IMR-90 (cell line): ENCODE results near the gene R3HDM4. TPM values are rescaled to one million over a fixed set of nuclear protein-coding genes. Genes with fewer than 3 reads are reported as not detected.

Experiments used
- ATAC-seq: fragments of 200-7000 bp; cut with Tn5 transposase; 2 replicates; pipeline ENCODE4 v1.9.1; 2020; ENCODE audit warnings: low read depth, mild to moderate bottlenecking, moderate library complexity
- BruUV-seq: library from RNA; stranded (reverse); fragments of 400-500 nt; replicated peaks from 2 replicates; lab custom pipeline; 2021; lab: Mats Ljungman, UMichigan
- CTCF ChIA-PET: fragments of 300-600 bp; formaldehyde crosslinking; extraction: SDS; loops from one replicate; lab custom pipeline; 2021; ENCODE audit warnings: antibody characterized with exemption; lab: Yijun Ruan, JAX
- POLR2A ChIA-PET: fragments of 300-600 bp; sonication (Branson Sonifier 250); formaldehyde crosslinking; loops from one replicate; lab custom pipeline; 2022; ENCODE audit warnings: antibody characterized with exemption; ENCODE audit not compliant: unreplicated experiment; lab: Charles Lee
- DNase-seq: peaks from one replicate; pipeline ENCODE4 v3.0.0; 2013
- H2AFZ ChIP-seq: replicated peaks from 2 replicates; pipeline ENCODE3; 2013; ENCODE audit warnings: low read length, mild to moderate bottlenecking; ENCODE audit not compliant: poor library complexity
- H2AK5ac ChIP-seq: 2 replicates; pipeline ENCODE4 v1.6.1; 2013; ENCODE audit warnings: low read depth, low read length, inconsistent platforms
- H2AK9ac ChIP-seq: replicated peaks from 2 replicates; pipeline ENCODE3; 2013; ENCODE audit warnings: mild to moderate bottlenecking, low read depth, low read length, moderate library complexity; ENCODE audit not compliant: poor library complexity
- H2BK120ac ChIP-seq: 2 replicates; pipeline ENCODE4 v1.6.1; 2013; ENCODE audit warnings: low read depth, low read length, inconsistent platforms
- H2BK15ac ChIP-seq: 3 replicates; pipeline ENCODE4 v1.6.1; 2013; ENCODE audit warnings: low read depth, low read length, inconsistent platforms
- H2BK20ac ChIP-seq: 2 replicates; pipeline ENCODE4 v1.6.1; 2013; ENCODE audit warnings: low read depth, mild to moderate bottlenecking, inconsistent platforms, low read length, moderate library complexity
- H2BK5ac ChIP-seq: 2 replicates; pipeline ENCODE4 v1.6.1; 2013; ENCODE audit warnings: mild to moderate bottlenecking, low read depth, low read length, inconsistent platforms; ENCODE audit not compliant: poor library complexity, severe bottlenecking
- H3K14ac ChIP-seq: replicated peaks from 2 replicates; pipeline ENCODE4 v1.6.1; 2013; ENCODE audit warnings: low read depth, low read length, inconsistent platforms
- H3K18ac ChIP-seq: 2 replicates; pipeline ENCODE4 v1.6.1; 2013; ENCODE audit warnings: low read depth, low read length, control low read depth
- H3K23ac ChIP-seq: 2 replicates; pipeline ENCODE4 v1.6.1; 2013; ENCODE audit warnings: low read depth, low read length, inconsistent platforms
- H3K27ac ChIP-seq: 2 replicates; pipeline ENCODE4 v1.5.1; 2013; ENCODE audit warnings: mild to moderate bottlenecking, control low read depth, low read length; ENCODE audit not compliant: insufficient read depth
- H3K27me3 ChIP-seq: 2 replicates; pipeline ENCODE4 v1.6.1; 2013; ENCODE audit warnings: low read length; ENCODE audit not compliant: control insufficient read depth, insufficient read depth
- H3K36me3 ChIP-seq: 2 replicates; pipeline ENCODE4 v1.6.1; 2013; ENCODE audit warnings: low read length, mixed read lengths; ENCODE audit not compliant: control insufficient read depth, insufficient read depth
- H3K4ac ChIP-seq: 2 replicates; pipeline ENCODE4 v1.6.1; 2013; ENCODE audit warnings: low read depth, low read length, inconsistent platforms
- H3K4me1 ChIP-seq: 2 replicates; pipeline ENCODE4 v1.6.1; 2013; ENCODE audit warnings: low read length, mixed read lengths; ENCODE audit not compliant: control insufficient read depth, insufficient read depth
- H3K4me2 ChIP-seq: 2 replicates; pipeline ENCODE4 v1.6.1; 2013; ENCODE audit warnings: low read depth, mild to moderate bottlenecking, control low read depth, low read length, moderate library complexity
- H3K4me3 ChIP-seq: 2 replicates; pipeline ENCODE4 v1.5.1; 2013; ENCODE audit warnings: low read depth, mild to moderate bottlenecking, control low read depth, low read length, moderate library complexity; ENCODE audit not compliant: insufficient read depth
- H3K56ac ChIP-seq: 2 replicates; pipeline ENCODE4 v1.6.1; 2013; ENCODE audit warnings: low read length, inconsistent platforms; ENCODE audit not compliant: insufficient read depth; ENCODE audit errors: extremely low read depth
- H3K79me1 ChIP-seq, 2 experiments: 2 replicates each; pipeline ENCODE4 v1.6.1; 2013; ENCODE audit warnings: low read length in 2 of 2, inconsistent platforms in 1 of 2, low read depth in 1 of 2
- H3K9ac ChIP-seq: 2 replicates; pipeline ENCODE4 v1.6.1; 2013; ENCODE audit warnings: low read depth, low read length, control low read depth
- H3K9me1 ChIP-seq: 2 replicates; pipeline ENCODE4 v1.6.1; 2013; ENCODE audit warnings: low read length, inconsistent platforms; ENCODE audit not compliant: insufficient read depth
- H3K9me3 ChIP-seq: 2 replicates; pipeline ENCODE4 v1.6.1; 2013; ENCODE audit warnings: low read length; ENCODE audit not compliant: control insufficient read depth, insufficient read depth
- H4K20me1 ChIP-seq: 2 replicates; pipeline ENCODE4 v1.6.1; 2013; ENCODE audit warnings: low read length, inconsistent platforms; ENCODE audit not compliant: insufficient read depth
- H4K5ac ChIP-seq: 2 replicates; pipeline ENCODE4 v1.6.1; 2013; ENCODE audit warnings: mild to moderate bottlenecking, low read depth, low read length, control low read depth
- H4K8ac ChIP-seq, 2 experiments: 2 replicates each; pipeline ENCODE4 v1.6.1; 2013; ENCODE audit warnings: low read depth in 2 of 2, low read length in 2 of 2, control low read depth in 1 of 2, inconsistent platforms in 1 of 2
- H4K91ac ChIP-seq: 2 replicates; pipeline ENCODE4 v1.6.1; 2013; ENCODE audit warnings: low read depth, low read length, inconsistent platforms; ENCODE audit not compliant: insufficient read depth
- CEBPB ChIP-seq: IDR thresholded peaks from 2 replicates; pipeline ENCODE4 v1.6.1; 2012; ENCODE audit warnings: low read depth, low read length, improper control_type of control experiment
- CHD1 ChIP-seq: IDR thresholded peaks from 2 replicates; pipeline ENCODE4 v1.6.1; 2012; ENCODE audit warnings: low read depth, low read length, improper control_type of control experiment
- MAFK ChIP-seq: IDR thresholded peaks from 2 replicates; pipeline ENCODE4 v1.6.1; 2012; ENCODE audit warnings: low read depth, low read length, improper control_type of control experiment
- NFE2L2 ChIP-seq: fragments of 150-350 bp; IDR thresholded peaks from 2 replicates; pipeline ENCODE4 v1.6.1; 2016; ENCODE audit warnings: low read depth, mild to moderate bottlenecking, low read length
- RAD21 ChIP-seq: IDR thresholded peaks from 2 replicates; pipeline ENCODE4 v1.6.1; 2012; ENCODE audit warnings: low read length, improper control_type of control experiment
- RCOR1 ChIP-seq: IDR thresholded peaks from 2 replicates; pipeline ENCODE4 v1.6.1; 2012; ENCODE audit warnings: mild to moderate bottlenecking, low read length, improper control_type of control experiment; ENCODE audit not compliant: insufficient replicate concordance
- RFX5 ChIP-seq: IDR thresholded peaks from 2 replicates; pipeline ENCODE4 v1.8.0; 2012; ENCODE audit warnings: low read depth, mild to moderate bottlenecking, low read length, moderate library complexity
- WGBS, 2 experiments: methylation state at CpG; one replicate each; pipeline versions ENCODE4 v1.1.5 to v1.1.7; 2013; ENCODE audit warnings: missing lambda C conversion rate in 2 of 2; ENCODE audit not compliant: insufficient read length in 1 of 2; ENCODE audit errors: extremely low coverage in 2 of 2; 5-methylcytosine and 5-hydroxymethylcytosine counted together
- dilution Hi-C: fragments of 300-500 bp; cut with HindIII; formaldehyde crosslinking; loops from one replicate; pipeline ENCODE4 v1.14.3; 2018; ENCODE audit warnings: low sequenced_read_pairs; ENCODE audit not compliant: unreplicated experiment
- in situ Hi-C: fragments of 300-500 bp; cut with MboI; formaldehyde crosslinking; loops from 3 replicates; pipeline ENCODE4 v1.14.3; 2019; ENCODE audit warnings: low sequenced_read_pairs, inconsistent platforms, mixed read lengths
- intact Hi-C: fragments of 100-400 bp; cut with micrococcal nuclease; formaldehyde crosslinking; loops from 2 replicates; pipeline ENCODE4 v1.10.0; 2022
- polyA plus RNA-seq, 3 experiments: library from polyadenylated mRNA; depleted of rRNA; stranded (reverse); fragments of >200 nt; gene quantifications; 2 replicates each; pipeline ENCODE4 v1.2.3, GENCODE V29; 2012; ENCODE audit warnings: low replicate concordance in 1 of 3
- total RNA-seq: library from RNA; depleted of rRNA; stranded (reverse); fragments of >200 nt; gene quantifications from 2 replicates; pipeline ENCODE4 v1.2.3, GENCODE V29; 2012
- TF ChIP-seq, protein P1 (sequence below): fragments of 150-350 bp; IDR thresholded peaks from 2 replicates; pipeline ENCODE4 v1.6.1; 2016; ENCODE audit warnings: low read depth, mild to moderate bottlenecking, low read length, moderate library complexity, borderline replicate concordance
- TF ChIP-seq, protein P2 (sequence below): conservative IDR thresholded peaks from 2 replicates; pipeline ENCODE4 v1.5.1; 2012; ENCODE audit warnings: mild to moderate bottlenecking, low read depth, low read length, improper control_type of control experiment
- TF ChIP-seq, protein P3 (sequence below): fragments of 150-350 bp; IDR thresholded peaks from 2 replicates; pipeline ENCODE4 v1.6.1; 2017; ENCODE audit warnings: mild to moderate bottlenecking, antibody characterized with exemption, low read length, low read depth

The R3HDM4 gene
- total and polyA plus RNA-seq, 2 of the 4 experiments (the other 2 are of a cell fraction), result 9.0 to 51.5 TPM

DNA sequence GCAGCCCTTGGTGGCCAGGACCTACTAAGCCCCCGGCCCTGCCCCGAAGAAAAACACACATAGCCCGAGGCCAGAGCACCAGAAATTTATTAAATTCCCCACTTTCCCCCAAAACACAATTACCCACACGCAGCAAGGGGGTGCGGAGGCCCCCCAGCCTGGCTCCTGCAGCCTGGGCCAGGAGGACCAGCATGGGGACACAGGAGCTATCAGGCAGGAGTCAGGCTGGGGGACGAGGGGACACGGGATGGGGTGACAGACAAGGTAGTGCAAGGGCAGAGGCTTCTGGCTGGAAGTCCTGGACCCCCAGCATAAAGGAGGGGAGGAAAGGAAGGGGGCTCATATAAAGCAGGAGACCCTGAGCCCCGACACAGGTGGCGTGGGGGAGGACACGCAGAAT, 16.6 kb downstream of the R3HDM4 start:
- no peak overlapping the region for H2BK15ac ChIP-seq
- no peaks in the 10 kb centered on the region for H3K9me3 ChIP-seq
- no peak overlapping the region for H3K9ac ChIP-seq
- H3K4ac ChIP-seq, result no peak overlapping the region
- dilution Hi-C loops, result no loop called here
- no peak overlapping the region for H2AK9ac ChIP-seq
- peaks cover 20% of the 10 kb centered on the region; the same call in 1 of the 2 replicates for H3K36me3 ChIP-seq
- no peak overlapping the region for H3K56ac ChIP-seq
- no peak overlapping the region for H2BK20ac ChIP-seq
- H4K8ac ChIP-seq, result no peak overlapping the region
- no peak overlapping the region for H3K4me2 ChIP-seq
- no peak overlapping the region for H2AK5ac ChIP-seq
- H4K91ac ChIP-seq, result no peak overlapping the region
- POLR2A ChIA-PET, result no interaction called here
- in situ Hi-C loops, result no loop called here
- H2AFZ ChIP-seq, result no peak overlapping the region
- H3K4me1 ChIP-seq, result no peaks in the 10 kb centered on the region
- no peak overlapping the region for H3K18ac ChIP-seq
- BruUV-seq, result no TSS peak
- no peak overlapping the region for H2BK5ac ChIP-seq
- H3K27me3 ChIP-seq, result no peaks in the 10 kb centered on the region
- H3K9me1 ChIP-seq, result peaks cover 6% of the 10 kb centered on the region
- 92% methylated on average over 5 of the region's 10 CpGs; no CpG with 5 or more reads in 1 of the 2 experiments for WGBS, 2 experiments
- DNase-seq, result no peak
- no peak overlapping the region for H4K5ac ChIP-seq
- no peak for TF ChIP-seq MAFK
- no peak for TF ChIP-seq CHD1
- TF ChIP-seq RFX5, result no peak
- no peak for TF ChIP-seq NFE2L2
- TF ChIP-seq, protein P1, sequence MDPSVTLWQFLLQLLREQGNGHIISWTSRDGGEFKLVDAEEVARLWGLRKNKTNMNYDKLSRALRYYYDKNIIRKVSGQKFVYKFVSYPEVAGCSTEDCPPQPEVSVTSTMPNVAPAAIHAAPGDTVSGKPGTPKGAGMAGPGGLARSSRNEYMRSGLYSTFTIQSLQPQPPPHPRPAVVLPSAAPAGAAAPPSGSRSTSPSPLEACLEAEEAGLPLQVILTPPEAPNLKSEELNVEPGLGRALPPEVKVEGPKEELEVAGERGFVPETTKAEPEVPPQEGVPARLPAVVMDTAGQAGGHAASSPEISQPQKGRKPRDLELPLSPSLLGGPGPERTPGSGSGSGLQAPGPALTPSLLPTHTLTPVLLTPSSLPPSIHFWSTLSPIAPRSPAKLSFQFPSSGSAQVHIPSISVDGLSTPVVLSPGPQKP, result no peak
- TF ChIP-seq RAD21, result no peak
- TF ChIP-seq, protein P2, sequence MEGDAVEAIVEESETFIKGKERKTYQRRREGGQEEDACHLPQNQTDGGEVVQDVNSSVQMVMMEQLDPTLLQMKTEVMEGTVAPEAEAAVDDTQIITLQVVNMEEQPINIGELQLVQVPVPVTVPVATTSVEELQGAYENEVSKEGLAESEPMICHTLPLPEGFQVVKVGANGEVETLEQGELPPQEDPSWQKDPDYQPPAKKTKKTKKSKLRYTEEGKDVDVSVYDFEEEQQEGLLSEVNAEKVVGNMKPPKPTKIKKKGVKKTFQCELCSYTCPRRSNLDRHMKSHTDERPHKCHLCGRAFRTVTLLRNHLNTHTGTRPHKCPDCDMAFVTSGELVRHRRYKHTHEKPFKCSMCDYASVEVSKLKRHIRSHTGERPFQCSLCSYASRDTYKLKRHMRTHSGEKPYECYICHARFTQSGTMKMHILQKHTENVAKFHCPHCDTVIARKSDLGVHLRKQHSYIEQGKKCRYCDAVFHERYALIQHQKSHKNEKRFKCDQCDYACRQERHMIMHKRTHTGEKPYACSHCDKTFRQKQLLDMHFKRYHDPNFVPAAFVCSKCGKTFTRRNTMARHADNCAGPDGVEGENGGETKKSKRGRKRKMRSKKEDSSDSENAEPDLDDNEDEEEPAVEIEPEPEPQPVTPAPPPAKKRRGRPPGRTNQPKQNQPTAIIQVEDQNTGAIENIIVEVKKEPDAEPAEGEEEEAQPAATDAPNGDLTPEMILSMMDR, result no peak
- no peak for TF ChIP-seq CEBPB
- TF ChIP-seq RCOR1, result no peak
- TF ChIP-seq, protein P3, sequence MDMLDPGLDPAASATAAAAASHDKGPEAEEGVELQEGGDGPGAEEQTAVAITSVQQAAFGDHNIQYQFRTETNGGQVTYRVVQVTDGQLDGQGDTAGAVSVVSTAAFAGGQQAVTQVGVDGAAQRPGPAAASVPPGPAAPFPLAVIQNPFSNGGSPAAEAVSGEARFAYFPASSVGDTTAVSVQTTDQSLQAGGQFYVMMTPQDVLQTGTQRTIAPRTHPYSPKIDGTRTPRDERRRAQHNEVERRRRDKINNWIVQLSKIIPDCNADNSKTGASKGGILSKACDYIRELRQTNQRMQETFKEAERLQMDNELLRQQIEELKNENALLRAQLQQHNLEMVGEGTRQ, result no peak
- no peak overlapping the region for H3K4me3 ChIP-seq
- CTCF ChIA-PET, result no interaction called here
- H3K27ac ChIP-seq, result no peak overlapping the region
- intact Hi-C loops, result no loop called here
- H2BK120ac ChIP-seq, result no peak overlapping the region
- peaks cover 17% of the 10 kb centered on the region for H4K20me1 ChIP-seq
- no peak overlapping the region for H3K14ac ChIP-seq
- ATAC-seq, result no peak
- H3K79me1 ChIP-seq, result peaks cover 0 to 18% of the 10 kb centered on the region in 2 experiments; a peak in 3 of 4 replicates
- no peak overlapping the region for H3K23ac ChIP-seq
